ENCODE results near the gene SPDL1. TPM values are rescaled to one million over a fixed set of nuclear protein-coding genes. Genes with fewer than 3 reads are reported as not detected.

Gene SPDL1
- total RNA-seq, 1 donor from 2014 or later = 5.5 TPM

DNA sequence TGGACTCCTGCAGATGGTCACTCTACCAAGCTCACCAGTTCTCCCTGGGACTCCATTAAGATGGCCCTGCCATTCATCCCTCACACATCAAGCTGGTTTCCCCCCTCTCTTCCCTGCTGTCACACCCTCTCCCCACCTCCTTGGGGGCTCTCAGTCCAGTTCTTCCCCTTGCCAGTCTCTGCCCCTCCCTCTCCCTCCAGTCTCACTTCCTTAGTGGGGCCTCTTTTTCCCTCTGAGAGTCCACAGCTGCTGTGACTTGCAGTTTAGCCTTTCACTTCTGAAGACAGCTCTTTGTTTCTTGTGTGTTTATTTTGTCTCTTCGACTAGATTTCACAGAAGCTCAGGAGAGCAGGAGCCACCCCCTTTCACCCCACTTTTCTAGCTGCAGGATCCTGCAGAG lies 64.0 kb downstream of the SPDL1 start:
- intact Hi-C loops (cut with DNase I) = no loop called here

DNA sequence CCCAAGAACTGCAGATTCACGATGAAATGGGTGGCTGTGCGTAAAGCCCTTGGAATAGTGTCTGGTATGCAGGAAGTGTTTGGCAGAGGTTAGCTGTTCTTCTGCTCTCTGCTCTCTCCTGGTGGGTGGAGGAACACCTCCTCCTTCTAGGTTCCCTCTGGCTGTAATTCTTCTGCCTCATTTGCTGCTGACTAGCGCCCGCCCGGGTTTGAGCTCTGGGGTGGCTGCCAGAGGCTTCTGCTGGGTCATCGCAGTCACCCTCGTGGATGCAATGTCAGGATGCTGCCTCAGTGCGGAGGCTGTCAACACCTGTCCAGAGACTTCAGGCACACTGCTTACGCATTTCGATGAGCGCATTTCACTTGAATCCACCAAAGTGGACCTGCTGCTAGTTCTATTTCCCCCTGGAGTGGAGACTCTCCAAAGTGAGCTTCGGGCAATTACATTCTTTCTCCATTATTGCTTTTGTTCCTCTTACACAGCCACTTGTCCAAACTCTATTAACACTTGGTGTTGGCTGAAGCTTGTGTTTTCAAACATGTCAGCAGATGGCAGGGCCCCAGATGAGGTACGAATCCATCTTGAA lies 65.2 kb downstream of the SPDL1 start:
- H3K27me3 ChIP-seq = no peaks in the 10 kb centered on the region
- H3K36me3 ChIP-seq = no peaks in the 10 kb centered on the region
- no peaks in the 10 kb centered on the region for H3K9me3 ChIP-seq
- H3K4me3 ChIP-seq = no peak overlapping the region
- no peak overlapping the region for H3K27ac ChIP-seq
- TF ChIP-seq, protein P1, sequence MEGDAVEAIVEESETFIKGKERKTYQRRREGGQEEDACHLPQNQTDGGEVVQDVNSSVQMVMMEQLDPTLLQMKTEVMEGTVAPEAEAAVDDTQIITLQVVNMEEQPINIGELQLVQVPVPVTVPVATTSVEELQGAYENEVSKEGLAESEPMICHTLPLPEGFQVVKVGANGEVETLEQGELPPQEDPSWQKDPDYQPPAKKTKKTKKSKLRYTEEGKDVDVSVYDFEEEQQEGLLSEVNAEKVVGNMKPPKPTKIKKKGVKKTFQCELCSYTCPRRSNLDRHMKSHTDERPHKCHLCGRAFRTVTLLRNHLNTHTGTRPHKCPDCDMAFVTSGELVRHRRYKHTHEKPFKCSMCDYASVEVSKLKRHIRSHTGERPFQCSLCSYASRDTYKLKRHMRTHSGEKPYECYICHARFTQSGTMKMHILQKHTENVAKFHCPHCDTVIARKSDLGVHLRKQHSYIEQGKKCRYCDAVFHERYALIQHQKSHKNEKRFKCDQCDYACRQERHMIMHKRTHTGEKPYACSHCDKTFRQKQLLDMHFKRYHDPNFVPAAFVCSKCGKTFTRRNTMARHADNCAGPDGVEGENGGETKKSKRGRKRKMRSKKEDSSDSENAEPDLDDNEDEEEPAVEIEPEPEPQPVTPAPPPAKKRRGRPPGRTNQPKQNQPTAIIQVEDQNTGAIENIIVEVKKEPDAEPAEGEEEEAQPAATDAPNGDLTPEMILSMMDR (IDR thresholded peaks at IDR 0.05) = no peak
- DNase-seq (ENCODE audit: low spot score in 2 of 2) = no peak
- intact Hi-C loops (cut with DNase I) = no loop called here
- no peaks in the 10 kb centered on the region for H3K4me1 ChIP-seq

More for the DNA sequence above, 64.0 kb downstream of the SPDL1 start:
- DNase-seq (ENCODE audit: low spot score in 2 of 2) = no peak
- Histone ChIP-seq H3K4me1 (no peaks in the 10 kb centered on the region), H3K27me3 (no peaks in the 10 kb centered on the region), H3K9me3 (no peaks in the 10 kb centered on the region), H3K27ac (no peak overlapping the region), H3K4me3 (no peak overlapping the region), H3K36me3 (no peaks in the 10 kb centered on the region)
- TF ChIP-seq, protein P1 (IDR thresholded peaks at IDR 0.05) = no peak

GRCh38 chr5:169649486-169649885 lies 65.9 kb downstream of the SPDL1 start:
- Histone ChIP-seq H3K36me3 (no peaks in the 10 kb centered on the region), H3K9me3 (no peaks in the 10 kb centered on the region), H3K4me3 (no peak overlapping the region), H3K27ac (no peak overlapping the region), H3K27me3 (no peaks in the 10 kb centered on the region), H3K4me1 (no peaks in the 10 kb centered on the region)
- intact Hi-C loops (cut with DNase I) = no loop called here
- no peak for DNase-seq (ENCODE audit: low spot score in 2 of 2)
- TF ChIP-seq, protein P1 (IDR thresholded peaks at IDR 0.05) = no peak

DNA sequence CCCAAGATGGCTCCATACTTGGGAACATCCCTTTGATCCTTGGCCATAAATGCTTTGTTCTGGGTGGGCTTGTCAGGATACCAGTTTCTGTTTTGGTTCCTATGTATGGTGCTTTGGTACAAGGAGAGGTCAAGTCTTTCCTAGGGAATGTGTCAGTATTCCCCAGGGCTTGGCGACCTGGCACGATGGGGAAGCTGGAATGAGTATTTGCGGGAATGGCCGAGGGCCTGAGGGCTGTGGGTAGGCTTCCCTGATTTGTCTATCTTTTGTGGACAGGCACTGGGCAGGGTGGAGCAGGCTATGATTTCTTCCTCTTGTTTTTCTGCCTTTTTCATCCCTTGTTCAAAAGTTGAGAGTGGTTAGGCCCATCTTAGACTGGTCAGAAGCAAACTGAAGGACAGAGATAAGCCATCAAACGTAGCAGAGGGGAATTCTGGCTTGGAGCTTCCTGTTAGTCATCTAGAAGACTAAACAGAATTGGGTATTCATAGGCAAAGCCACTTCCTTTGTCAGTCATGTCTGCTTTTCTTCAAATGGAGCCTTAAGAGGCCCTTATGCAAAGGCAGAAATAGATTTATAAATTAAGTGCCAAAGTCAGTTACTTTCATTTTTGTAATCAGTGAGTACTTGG lies 67.2 kb downstream of the SPDL1 start:
- H3K4me1 ChIP-seq = no peaks in the 10 kb centered on the region
- no peaks in the 10 kb centered on the region for H3K36me3 ChIP-seq
- no peaks in the 10 kb centered on the region for H3K9me3 ChIP-seq
- H3K4me3 ChIP-seq = no peak overlapping the region
- intact Hi-C loops (cut with DNase I) = no loop called here
- H3K27ac ChIP-seq = no peak overlapping the region
- TF ChIP-seq, protein P1 (IDR thresholded peaks at IDR 0.05) = no peak
- no peak for DNase-seq (ENCODE audit: low spot score in 2 of 2)
- H3K27me3 ChIP-seq = no peaks in the 10 kb centered on the region

DNA sequence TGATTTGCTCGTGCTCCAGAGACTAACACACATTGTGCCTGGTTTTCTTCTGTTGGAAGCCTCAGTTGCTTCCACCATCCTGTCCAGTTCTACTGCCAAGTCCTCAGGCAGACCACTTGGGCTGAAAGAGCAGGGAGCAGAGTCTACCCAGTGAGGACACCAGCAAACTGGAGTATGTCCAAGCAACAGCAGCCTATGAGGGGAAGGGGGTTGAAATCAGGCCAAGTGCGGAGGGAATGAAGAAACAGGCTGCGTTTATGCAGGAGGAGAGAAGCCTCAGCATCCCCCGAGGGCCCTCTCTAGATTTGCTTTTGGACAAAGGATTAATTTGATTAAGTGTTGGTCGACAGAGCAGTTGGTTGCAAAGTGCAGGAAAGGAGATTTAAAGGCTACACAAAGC lies 68.0 kb downstream of the SPDL1 start:
- Histone ChIP-seq H3K27ac (no peak overlapping the region), H3K4me3 (no peak overlapping the region), H3K27me3 (no peaks in the 10 kb centered on the region), H3K36me3 (no peaks in the 10 kb centered on the region), H3K4me1 (no peaks in the 10 kb centered on the region), H3K9me3 (no peaks in the 10 kb centered on the region)
- no peak for DNase-seq (ENCODE audit: low spot score in 2 of 2)
- TF ChIP-seq, protein P1 (IDR thresholded peaks at IDR 0.05) = no peak
- intact Hi-C loops (cut with DNase I) = no loop called here
